Suppressor macrophage treated with lipopolysaccharide for 4 hours (primary cell): ENCODE results near the gene TBC1D1.
"Not testable (repeated sequence)": the region's sequence is repeated elsewhere in the genome, so short reads cannot be mapped to it uniquely, and the experiment has no call there.

Experiments used
- DNase-seq: peaks from one replicate; pipeline ENCODE4 v3.0.0-alpha.2; 2020

The TBC1D1 gene

GRCh38 chr4:37891260-37892159 is 626 bp downstream of the TBC1D1 start:
- peak; percentile 56 for DNase-seq

DNA sequence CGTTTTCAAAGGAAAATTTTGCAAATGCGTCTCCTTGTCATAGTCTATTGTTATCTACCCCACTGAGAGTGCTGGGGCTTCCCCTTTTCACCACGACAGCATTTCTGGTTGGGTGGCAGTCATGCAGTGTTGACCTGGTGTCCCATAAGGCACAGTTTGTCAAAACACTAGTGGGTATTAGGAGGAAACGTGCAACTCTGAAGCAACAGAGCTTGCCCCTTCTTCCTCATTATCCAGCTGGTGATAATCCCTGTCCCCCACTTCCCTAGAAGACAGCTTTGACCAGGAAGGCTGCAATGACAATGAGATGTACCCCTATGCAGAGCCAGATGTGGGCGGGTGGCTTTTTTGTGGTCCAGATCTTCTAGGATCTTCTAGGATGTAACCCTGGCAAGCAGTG is 1.8 kb downstream of the TBC1D1 start:
- peak; percentile 69 for DNase-seq

DNA sequence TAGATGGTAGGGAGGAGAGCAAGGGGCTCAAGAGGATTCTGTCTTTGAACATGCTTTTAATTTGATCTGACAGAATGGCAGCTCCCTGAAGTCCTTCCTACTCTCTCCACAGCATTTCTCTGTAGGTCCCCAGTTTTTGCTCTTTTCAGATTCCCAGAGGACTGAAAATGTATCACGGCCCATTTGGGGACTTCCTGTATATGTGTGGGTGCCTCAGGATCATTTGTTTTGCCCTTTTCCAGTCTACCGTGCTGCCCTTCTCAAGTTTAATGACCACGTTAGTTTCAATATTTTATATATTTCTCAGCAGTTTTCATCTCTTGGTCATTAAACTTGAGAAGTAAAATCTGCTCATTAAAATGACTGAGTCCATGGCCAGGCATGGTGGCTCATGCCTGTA is 2.3 kb downstream of the TBC1D1 start:
- no peak for DNase-seq

- DNase-seq: no peak
Measured at GRCh38 chr4:37895271-37895670, 4.4 kb downstream of the TBC1D1 start.

DNA sequence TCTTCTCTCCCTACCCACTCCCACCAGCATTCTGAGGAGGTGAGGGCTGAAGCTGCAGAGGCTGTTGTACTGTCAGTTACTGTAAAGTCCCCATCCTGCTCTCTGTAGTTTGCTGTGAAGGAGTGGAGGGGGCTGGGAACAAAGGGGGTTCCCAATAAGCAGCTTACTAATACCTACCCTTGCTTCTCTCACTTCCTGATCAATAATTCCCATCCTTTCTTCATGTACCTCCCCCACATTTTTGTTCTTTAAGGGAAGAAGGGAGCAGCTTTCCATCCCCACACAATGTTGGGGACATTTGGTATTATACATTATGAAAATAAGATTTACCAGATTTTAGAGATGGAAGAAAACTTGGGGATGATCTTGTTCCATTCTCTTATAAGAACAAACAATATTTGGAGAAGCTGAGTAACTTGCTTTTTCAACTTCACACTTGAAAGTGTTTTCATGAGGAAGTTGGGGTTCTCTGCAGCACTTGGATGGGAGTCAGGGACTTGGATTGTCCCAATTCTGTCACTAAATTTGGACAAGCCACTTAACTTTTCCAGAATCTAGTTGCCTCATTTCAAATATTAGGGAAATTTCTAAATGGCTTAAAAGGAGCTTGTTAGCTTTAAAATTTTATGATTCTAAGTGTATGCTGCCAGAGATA is 5.4 kb downstream of the TBC1D1 start:
- DNase-seq: peak; percentile 21

DNA sequence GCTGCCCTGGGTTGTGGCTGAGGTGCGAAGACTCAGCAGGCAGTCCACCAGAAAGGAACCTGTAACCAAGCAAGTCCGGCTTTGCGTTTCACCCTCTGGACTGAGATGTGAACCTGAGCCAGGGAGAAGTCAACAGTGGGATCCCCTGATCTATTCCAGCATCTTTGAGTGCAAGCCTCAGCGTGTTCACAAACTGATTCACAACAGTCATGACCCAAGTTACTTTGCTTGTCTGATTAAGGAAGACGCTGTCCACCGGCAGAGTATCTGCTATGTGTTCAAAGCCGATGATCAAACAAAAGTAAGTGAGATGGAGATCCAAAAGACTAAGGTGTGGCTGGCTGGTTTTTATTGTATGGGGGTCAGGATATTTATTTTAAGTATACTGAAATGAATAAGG is 11.3 kb downstream of the TBC1D1 start:
- DNase-seq: no peak

DNA sequence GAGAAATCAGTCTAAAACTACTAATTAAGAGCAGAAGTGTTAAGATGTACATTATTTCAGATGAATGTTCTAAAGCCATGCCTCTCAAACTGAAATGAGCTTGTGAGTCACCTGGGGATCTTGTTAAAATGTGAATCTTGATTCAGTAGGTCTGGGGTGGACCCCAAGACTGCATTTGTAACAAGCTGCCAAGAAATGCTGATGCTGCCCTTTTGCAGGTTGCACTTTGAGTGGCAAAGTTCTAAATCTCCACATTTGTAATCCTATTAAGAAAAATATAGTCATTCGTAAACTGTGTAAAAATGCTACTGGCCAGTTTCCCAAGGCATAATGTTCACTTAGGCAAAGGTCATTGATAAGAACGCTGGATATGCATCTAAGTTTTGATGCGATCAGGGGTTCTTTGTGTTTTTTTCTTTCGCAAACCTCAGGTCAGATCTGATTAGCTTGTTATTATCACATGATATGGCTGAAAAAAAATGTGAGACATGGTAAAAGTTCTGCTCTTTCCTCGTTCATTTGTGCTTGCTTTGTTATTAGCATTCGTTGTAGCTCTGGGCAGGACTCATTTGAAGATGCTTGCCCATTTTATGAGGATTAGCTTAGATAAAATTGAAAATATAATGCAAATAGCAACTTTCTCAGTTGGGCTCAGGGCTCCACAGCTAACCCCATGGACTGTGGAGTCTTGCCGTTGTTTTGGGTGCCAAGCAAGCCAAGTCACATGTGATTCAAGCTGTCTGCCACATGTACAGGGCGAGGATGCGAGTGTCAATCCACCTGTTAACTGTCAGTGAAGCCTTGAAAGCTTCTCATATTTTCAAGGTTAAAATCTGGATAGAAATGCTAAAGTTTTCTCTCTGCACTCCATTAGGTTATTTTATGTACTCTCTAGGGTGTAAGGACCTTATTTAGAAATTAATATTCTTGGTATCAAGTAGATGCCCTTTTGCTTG is 12.1 kb downstream of the TBC1D1 start:
- DNase-seq: no peak

DNA sequence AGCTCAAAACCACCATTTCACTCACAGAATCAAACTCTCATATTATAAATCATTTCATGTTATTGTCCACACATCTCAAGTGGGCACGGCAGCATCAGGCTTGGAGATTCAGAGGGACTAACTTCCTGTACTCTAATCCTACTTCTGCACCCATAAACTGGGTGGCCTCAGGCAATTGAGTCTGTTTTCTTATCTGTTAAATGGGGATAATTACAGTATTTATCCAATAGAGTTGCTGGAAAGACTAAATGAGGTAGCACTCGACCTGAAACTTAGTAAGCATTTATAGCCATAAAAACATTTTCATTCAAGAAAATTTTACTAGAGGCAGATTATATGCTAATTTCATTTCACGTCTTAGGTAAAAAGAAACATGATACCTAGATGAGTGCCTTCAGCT is 13.0 kb downstream of the TBC1D1 start:
- no peak for DNase-seq

- DNase-seq: no peak
Measured at GRCh38 chr4:37904824-37905223, 13.9 kb downstream of the TBC1D1 start.

GRCh38 chr4:37905533-37906169 is 14.8 kb downstream of the TBC1D1 start:
- DNase-seq: peak; percentile 49

- peak; percentile 63 for DNase-seq
Measured at GRCh38 chr4:37908488-37909331, 17.8 kb downstream of the TBC1D1 start.

DNA sequence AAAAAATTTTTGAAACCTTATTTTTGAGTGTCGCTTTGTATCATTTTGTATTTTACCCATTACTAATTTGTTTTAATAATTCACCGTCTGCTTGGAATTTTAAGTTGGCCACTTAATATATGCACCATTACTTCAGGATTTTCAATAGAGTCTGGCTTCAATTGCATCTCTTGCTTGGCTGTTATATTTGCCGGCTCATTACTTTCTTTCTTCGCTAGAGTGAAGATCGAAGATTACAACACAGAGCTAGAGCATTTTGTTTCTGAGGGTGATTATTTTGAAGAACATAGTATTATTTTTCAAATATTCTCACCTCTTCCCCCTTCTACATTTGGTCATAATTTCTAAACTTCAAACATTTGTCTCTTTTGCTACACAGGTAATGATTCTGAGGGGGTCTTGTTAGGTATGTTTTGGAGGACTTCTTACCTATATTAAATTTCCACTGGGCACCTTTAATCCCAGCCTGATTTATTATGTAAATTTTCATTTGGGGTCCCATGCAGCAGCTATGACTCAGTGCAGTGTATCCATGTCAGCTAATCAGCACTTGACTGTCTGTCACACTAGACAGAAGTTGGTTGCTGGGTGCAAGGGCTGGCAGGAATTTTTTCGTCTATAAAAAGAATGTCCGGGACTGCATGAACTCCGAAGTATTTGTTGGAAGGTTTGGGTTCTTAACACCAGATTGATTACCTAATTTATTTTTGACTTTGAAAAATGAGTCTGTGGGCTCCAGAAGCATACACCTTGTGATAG is 18.6 kb downstream of the TBC1D1 start:
- DNase-seq: no peak

GRCh38 chr4:37910091-37910486 is 19.2 kb downstream of the TBC1D1 start:
- no peak for DNase-seq

- DNase-seq: no peak
Measured at GRCh38 chr4:37914539-37914938, 23.7 kb downstream of the TBC1D1 start.

DNA sequence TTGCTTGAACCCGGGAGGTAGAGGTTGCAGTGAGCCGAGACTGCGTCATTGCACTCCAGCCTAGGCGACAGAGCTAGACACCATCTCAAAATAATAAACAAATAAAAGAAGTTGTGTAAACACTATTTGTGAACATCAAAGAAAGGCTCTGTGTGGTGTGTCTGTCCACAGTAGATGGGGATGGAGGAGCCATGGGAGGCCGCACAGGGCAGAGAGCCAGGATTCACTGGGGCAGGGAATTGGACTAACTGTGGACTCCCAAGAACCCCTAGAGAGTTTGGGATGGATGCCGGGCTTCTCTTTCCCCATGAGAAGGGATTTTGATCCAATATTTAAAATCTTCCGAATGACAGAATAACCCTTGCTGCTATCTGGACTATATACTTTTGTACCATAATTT is 26.5 kb downstream of the TBC1D1 start:
- no peak for DNase-seq

GRCh38 chr4:37918653-37919052 is 27.8 kb downstream of the TBC1D1 start:
- no peak for DNase-seq

- DNase-seq: peak; percentile 48
Measured at GRCh38 chr4:37922328-37922727, 31.4 kb downstream of the TBC1D1 start.

DNA sequence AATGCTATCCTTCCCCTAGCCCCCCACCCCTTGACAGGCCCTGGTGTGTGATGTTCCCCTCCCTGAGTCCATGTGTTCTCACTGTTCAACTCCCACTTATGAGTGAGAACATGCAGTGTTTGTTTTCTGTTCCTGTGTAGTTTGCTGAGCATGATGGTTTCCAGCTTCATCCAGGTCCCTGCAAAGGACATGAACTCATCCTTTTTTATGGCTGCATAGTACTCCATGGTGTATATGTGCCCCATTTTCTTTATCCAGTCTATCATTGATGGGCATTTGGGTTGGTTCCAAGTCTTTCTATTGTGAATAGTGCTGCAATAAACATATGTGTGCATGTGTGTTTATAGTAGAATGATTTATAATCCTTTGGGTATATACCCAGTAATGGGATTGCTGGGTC is 32.2 kb downstream of the TBC1D1 start:
- not testable (repeated sequence) for DNase-seq

DNA sequence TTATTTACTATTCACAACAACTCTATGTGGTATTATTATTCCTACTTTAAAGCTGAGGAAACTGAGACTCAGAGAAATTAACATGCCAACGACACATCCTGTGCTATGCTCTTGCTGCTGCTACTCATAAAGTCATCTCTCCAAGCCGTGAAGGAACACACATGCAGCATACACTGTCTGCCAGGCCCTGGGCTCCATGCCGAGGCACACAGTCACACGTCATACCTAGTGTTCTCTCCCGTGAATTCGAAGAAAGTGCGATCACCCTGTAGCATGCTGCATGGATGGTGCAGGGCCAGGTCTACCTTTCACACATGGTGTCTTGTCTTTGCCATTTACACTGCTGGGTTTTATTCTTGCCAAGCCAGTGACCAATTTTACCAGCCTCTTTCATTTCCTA is 34.1 kb downstream of the TBC1D1 start:
- no peak for DNase-seq

DNA sequence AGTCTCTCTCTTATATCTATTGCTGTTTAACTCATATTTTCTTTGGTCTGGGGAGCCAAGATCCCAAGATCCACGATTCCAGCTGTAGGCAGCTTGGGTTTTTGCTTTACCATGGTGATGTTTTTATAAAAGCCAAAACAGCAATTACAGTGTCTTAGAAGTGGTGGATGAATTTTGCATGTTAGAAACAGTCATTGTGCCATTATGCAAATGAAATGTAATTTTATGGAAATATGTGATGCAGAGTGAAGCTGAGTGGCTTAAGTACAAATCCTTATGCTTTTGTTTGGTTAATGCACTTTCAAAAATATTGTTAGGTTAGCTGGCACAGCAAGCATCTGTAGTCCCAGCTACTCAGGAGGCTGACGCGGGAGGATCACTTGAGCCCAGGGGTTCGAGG is 36.5 kb downstream of the TBC1D1 start:
- no peak for DNase-seq
